Tibial artery (tissue), 4 donors: Measurements from ENCODE around the gene HNRNPA2B1.

Source experiments
- DNase-seq, 2 donors: peaks; one replicate each; pipeline ENCODE4 v3.0.0-alpha.2; 2019
- H3K27ac ChIP-seq, 2 donors: fragments of 200-600 bp; sonication (generic) in 1 of 2; 1 replicate in 1 of 2; 2 replicates in 1 of 2; pipeline ENCODE4 v1.5.1; 2018 to 2019; ENCODE audit warnings: mild to moderate bottlenecking in 1 of 2
- H3K27me3 ChIP-seq, 2 donors: fragments of 200-600 bp; sonication (generic) in 1 of 2; one replicate each; pipeline versions ENCODE4 v1.5.1 to v1.6.0; 2016 to 2019
- H3K36me3 ChIP-seq, 3 donors: fragments of 200-600 bp; sonication (generic) in 2 of 3; one replicate each; pipeline ENCODE4 v1.5.1; 2016 to 2019; ENCODE audit warnings: mild to moderate bottlenecking in 2 of 3
- H3K4me1 ChIP-seq, 4 donors: fragments of 200-600 bp; sonication (generic) in 2 of 4; 1 replicate in 3 of 4; 2 replicates in 1 of 4; pipeline ENCODE4 v1.5.1; 2016 to 2019
- H3K4me3 ChIP-seq, 2 donors: fragments of 200-600 bp; sonication (generic) in 1 of 2; 1 replicate in 1 of 2; 2 replicates in 1 of 2; pipeline ENCODE4 v1.5.1; 2018 to 2019; ENCODE audit warnings: mild to moderate bottlenecking in 2 of 2
- H3K9me3 ChIP-seq, 3 donors: fragments of 200-600 bp; sonication (generic) in 1 of 3; one replicate each; pipeline ENCODE4 v1.5.1; 2016 to 2019
- CTCF ChIP-seq, 2 experiments: fragments of 200-600 bp in 1 of 2; fragments of 450-650 bp in 1 of 2; IDR thresholded peaks; one replicate each; pipeline ENCODE4 v1.5.1; 2017 to 2019; ENCODE audit warnings: antibody characterized with exemption in 2 of 2, mild to moderate bottlenecking in 1 of 2, moderate library complexity in 1 of 2
- intact Hi-C: fragments of 100-400 bp; cut with DNase I; formaldehyde crosslinking; loops from one replicate; pipeline ENCODE4 v1.15.0; 2023; ENCODE audit warnings: low total_unique reads

Gene HNRNPA2B1

GRCh38 chr7:26233902-26234511 is 33.5 kb upstream of the HNRNPA2B1 start:
- H3K36me3 ChIP-seq, result no peaks in the 10 kb centered on the region
- H3K27ac ChIP-seq, result no peak overlapping the region
- peaks cover 0 to 3% of the 10 kb centered on the region in 2 donors for H3K27me3 ChIP-seq
- TF ChIP-seq CTCF (IDR thresholded peaks at IDR 0.05), result no peak
- H3K4me3 ChIP-seq, result no peak overlapping the region
- no peaks in the 10 kb centered on the region for H3K9me3 ChIP-seq
- intact Hi-C loops, result no loop called here
- no peak for DNase-seq
- no peaks in the 10 kb centered on the region for H3K4me1 ChIP-seq

DNA sequence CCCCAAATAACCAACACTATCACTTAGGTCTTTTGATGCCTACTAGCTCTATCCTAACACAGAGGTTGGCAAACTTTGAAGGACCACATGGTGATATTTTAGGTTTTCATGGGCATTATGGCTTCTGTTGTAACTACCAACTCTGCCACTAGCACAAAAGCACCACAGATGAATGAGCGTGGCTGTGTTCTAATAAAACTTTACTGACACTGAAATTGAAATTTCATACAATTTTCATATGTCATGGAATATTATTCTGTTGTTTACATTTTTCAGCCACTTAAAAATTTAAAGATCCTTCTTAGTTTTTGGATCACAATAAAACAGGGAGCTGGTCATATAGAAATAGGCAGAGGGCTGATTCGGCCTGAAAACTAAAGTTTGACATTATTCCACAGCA is 27.4 kb upstream of the HNRNPA2B1 start:
- TF ChIP-seq CTCF (IDR thresholded peaks at IDR 0.05), result no peak
- intact Hi-C loops, result no loop called here
- Histone ChIP-seq H3K36me3 (no peaks in the 10 kb centered on the region), H3K27me3 (peaks cover 0 to 7% of the 10 kb centered on the region in 2 donors), H3K9me3 (no peaks in the 10 kb centered on the region), H3K4me3 (no peak overlapping the region), H3K27ac (no peak overlapping the region), H3K4me1 (no peaks in the 10 kb centered on the region)
- no peak for DNase-seq

DNA sequence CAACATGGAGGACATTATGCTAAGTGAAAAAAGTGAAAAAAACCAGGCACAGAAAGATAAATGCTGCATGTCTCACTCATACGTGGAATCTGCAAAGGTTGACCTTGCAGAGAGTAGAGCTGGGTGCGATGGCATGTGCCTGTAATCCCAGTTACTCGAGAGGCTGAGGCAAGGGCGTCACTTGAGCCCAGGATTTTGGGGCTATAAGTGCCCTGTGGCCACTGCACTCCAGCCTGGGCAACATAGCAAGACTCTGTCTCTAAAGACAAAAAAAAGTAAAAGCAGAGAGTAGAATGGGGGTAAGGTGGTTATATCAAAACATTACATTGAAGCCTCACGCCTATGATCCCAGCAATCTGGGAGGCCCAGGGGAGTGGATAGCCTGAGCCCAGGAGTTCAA is 23.8 kb upstream of the HNRNPA2B1 start:
- no peak overlapping the region for H3K4me3 ChIP-seq
- no peak for TF ChIP-seq CTCF (IDR thresholded peaks at IDR 0.05)
- intact Hi-C loops, result no loop called here

DNA sequence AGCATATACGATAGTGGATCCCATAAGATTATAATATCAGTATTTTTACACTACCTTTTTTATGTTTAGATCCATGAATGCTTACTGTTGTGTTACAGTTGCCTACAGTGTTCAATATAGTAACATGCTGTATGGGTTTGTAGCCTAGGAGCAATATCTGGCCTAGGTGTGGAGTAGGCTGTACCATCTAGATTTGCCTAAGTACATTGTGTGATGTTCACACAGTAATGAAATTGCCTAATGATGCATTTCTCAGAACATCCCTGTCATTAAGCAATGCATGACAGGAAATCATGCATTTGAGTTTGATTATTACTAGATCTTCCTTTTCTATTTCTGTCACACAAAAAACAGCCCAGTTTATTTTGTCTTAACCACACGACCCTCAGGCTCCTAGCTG is 15.5 kb upstream of the HNRNPA2B1 start:
- no peak for TF ChIP-seq CTCF (IDR thresholded peaks at IDR 0.05)
- Histone ChIP-seq H3K4me3 (no peak overlapping the region), H3K27ac (no peak overlapping the region), H3K36me3 (peaks cover 14 to 18% (median 17%) of the 10 kb centered on the region in 3 donors), H3K9me3 (no peaks in the 10 kb centered on the region), H3K4me1 (no peaks in the 10 kb centered on the region), H3K27me3 (no peaks in the 10 kb centered on the region)
- no peak for DNase-seq
- intact Hi-C loops, result no loop called here

More for the DNA sequence above, 23.8 kb upstream of the HNRNPA2B1 start:
- no peaks in the 10 kb centered on the region for H3K36me3 ChIP-seq
- no peaks in the 10 kb centered on the region for H3K9me3 ChIP-seq
- DNase-seq, result no peak
- no peak overlapping the region for H3K27ac ChIP-seq
- H3K27me3 ChIP-seq, result peaks cover 0 to 7% of the 10 kb centered on the region in 2 donors
- H3K4me1 ChIP-seq, result no peaks in the 10 kb centered on the region

GRCh38 chr7:26213807-26214515 is 13.4 kb upstream of the HNRNPA2B1 start:
- Histone ChIP-seq H3K9me3 (no peaks in the 10 kb centered on the region), H3K27me3 (no peaks in the 10 kb centered on the region), H3K4me3 (no peak overlapping the region), H3K36me3 (peaks cover 32 to 37% (median 33%) of the 10 kb centered on the region in 3 donors), H3K4me1 (no peaks in the 10 kb centered on the region), H3K27ac (no peak overlapping the region)
- DNase-seq, result no peak
- intact Hi-C loops, result no loop called here
- TF ChIP-seq CTCF (IDR thresholded peaks at IDR 0.05), result no peak
